Thoracic aorta endothelial cell (primary cell): ENCODE results near the gene FBXO10. TPM values are rescaled to one million over a fixed set of nuclear protein-coding genes. Genes with fewer than 3 reads are reported as not detected.

Experiments
- total RNA-seq: library from RNA; depleted of rRNA; stranded (reverse); fragments of >200 nt; gene quantifications from 2 replicates; pipeline ENCODE4 v1.2.3, GENCODE V29; 2012

The FBXO10 gene
- total RNA-seq, result 9.5 and 9.8 TPM in 2 replicates

GRCh38 chr9:37575921-37576721 is at the start of gene FBXO10:
TSS of gene FBXO10 (minus strand) at chr9:37576380. CDS start at chr9:37541768, 34,612 bp downstream.

GRCh38 chr9:37592108-37592951 is 16.1 kb upstream of the FBXO10 start, which contains the start of gene TOMM5:
TSS of gene TOMM5 (minus strand) at chr9:37592597. CDS start at chr9:37592532, 65 bp downstream.

GRCh38 chr9:37485389-37486255 is 90.6 kb downstream of the FBXO10 start, which contains the start of gene POLR1E:
TSS of gene POLR1E (plus strand) at chr9:37485948. CDS start at chr9:37486048, 100 bp downstream.

GRCh38 chr9:37465249-37466036 is 110.7 kb downstream of the FBXO10 start, which contains the start of gene ZBTB5:
TSS of gene ZBTB5 (minus strand) at chr9:37465450. CDS start at chr9:37442551, 22,899 bp downstream.

Other genes starting within 250 kb of the FBXO10 start
- 130 and 136 TPM in 2 replicates for gene GRHPR, start 153.7 kb downstream of the FBXO10 start, total RNA-seq
- gene ZBTB5, start 110.9 kb downstream of the FBXO10 start, total RNA-seq, result 10.5 and 11.7 TPM in 2 replicates
- gene POLR1E, start 90.4 kb downstream of the FBXO10 start, total RNA-seq, result 28.9 and 30.7 TPM in 2 replicates
- gene TOMM5, start 16.2 kb upstream of the FBXO10 start, total RNA-seq, result 218 and 229 TPM in 2 replicates
- gene FRMPD1, start 74.6 kb upstream of the FBXO10 start, total RNA-seq, result not detected in 2 replicates
- 3.1 and 3.4 TPM in 2 replicates for gene TRMT10B, start 177.4 kb upstream of the FBXO10 start, total RNA-seq
- 31.6 and 31.7 TPM in 2 replicates for gene EXOSC3, start 208.7 kb upstream of the FBXO10 start, total RNA-seq
- gene DCAF10, start 224.4 kb upstream of the FBXO10 start, total RNA-seq, result 29.7 and 31.2 TPM in 2 replicates